ENCODE measurements around the gene PRSS50.

The PRSS50 gene

GRCh38 chr3:46725621-46726314, 8.1 kb upstream of the PRSS50 start:
- DNase-seq, result no peak

DNA sequence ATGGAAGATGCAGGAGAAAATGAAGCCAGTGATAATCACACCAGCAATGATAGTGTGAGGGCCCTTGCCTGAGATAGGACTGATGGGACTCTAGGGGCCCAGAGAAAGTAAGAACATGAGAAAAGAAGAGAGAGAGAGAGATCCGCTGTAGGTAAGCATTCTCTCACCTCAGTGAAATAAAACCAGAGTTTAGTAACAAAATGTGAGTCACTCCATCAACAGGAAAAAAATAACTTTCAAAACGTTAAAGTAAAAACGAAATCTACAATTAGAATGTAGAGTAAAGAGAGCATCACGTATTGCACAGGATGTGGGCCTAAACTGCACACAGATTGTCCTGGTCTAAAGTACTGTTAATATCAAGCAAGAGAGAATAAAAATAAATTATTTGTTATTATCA, 6.8 kb upstream of the PRSS50 start:
- no peak for DNase-seq

DNA sequence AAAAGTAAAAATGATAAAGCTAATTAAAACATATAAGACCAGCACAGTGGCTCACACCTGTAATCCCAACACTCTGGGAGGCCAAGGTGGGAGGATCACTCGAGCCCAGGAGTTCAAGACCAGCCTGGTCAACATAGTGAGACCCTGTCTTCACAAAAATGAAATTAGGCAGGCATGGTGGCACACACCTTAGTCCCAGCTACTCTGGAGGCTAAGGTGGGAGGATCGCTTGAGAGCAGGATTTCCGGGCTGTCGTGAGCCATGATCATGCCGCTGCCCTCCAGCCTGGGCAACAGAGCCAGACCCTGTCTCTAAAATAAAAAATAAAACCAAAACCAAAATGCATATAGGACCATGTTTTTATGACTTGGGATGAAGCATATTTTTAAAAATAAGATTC, 4.8 kb upstream of the PRSS50 start:
- no peak for DNase-seq

DNA sequence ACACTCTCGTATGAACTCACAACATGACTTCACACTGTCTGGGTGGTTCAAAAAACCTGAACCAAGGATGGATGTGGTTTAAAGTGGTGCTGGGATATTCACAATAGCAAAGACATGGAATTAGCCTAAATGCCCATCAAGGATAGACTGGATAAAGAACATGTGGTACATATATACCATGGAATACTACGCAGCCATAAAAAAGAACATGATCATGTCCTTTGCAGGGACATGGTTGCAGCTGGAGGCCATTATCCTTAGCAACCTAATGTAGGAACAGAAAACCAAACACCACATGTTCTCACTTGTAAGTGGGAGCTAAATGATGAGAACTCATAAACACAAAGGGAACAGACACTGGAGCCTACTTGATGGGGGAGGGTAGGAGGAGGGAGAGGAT, 3.3 kb upstream of the PRSS50 start:
- no peak for DNase-seq

DNA sequence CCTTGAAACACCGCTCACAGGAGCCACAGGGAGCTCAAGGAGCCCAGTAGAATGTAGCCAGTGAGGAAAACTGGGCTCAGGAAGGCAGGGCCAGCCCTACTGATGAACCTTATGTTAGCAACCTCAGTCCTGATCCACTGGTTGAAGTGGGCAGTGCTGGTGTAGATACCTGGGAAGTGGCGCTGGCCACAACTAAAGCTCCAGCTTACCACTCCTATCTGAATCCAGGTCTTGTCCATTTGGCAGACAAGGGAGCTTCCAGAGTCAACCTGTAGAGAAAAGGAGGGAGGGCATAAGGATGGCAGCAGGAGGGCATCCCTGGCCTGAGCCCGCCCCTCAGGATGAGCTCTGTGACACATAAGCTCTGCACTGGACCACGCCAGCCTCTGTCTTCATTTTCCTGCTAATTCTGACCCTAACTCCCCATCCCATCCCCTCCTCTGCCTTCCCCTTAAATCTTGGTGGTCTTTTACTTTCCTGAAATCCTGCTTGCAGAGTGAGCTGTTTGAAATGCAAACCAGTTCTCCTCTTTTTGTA, 2.1 kb upstream of the PRSS50 start:
- DNase-seq, result no peak

DNA sequence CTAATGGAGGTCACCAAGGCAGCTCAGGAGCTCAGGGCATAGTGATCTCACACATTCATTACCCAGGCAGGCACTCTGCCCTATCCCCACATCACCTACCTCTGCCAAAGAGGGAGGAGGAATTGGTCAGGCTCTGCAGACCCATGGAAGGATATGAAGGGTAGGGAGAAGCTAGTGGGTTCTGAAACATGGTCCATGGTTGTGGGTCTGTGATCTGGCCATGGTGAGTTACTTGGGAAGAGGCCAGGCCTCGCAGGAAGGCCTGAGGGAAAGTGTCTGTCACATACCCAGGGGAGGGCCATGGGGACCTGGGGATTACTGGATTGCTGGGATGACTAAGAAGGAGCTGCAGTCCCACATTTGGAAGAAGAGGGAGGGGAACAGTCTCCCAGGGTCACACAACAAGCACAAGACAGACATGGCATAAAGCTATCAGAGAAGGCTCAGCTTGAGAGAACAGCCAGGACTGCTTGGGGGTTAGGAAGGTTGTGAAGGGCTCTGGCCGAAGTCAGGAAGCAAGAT, 1.4 kb upstream of the PRSS50 start:
- no peak for DNase-seq

- no peak for DNase-seq
Observed at GRCh38 chr3:46716461-46717441, 918 bp downstream of the PRSS50 start.

DNA sequence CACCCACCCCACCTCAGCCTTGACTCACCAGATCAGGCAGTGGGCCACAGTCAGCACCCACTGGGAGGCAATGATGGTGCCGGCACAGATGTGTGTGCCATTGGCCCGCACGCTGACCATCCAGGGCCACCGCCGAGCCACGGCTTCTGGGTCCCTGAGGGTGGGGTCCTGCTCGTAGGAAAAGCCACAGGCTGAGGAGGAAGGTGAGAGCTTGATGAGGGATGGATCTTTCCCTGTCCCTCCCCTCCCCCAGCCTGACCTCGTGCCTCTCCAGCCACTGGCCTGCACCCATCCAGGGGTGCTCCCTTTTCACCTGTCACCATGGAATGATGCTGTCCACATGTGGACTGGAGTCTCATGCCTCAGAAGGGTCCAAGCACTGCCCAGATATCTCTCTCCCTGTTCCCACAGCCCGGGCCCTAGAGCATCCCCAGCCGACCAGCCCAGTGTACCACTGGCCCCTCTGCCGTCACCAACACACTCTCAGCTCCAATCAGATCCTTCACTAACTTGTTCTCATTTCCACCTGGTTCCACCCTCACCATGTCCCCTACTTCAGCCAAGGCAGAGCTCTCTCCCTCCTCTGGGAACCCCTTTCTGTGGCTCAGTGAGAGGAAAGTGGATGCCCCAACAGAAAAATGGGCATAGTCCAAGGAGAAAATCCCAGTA, 2.0 kb downstream of the PRSS50 start:
- DNase-seq, result no peak

GRCh38 chr3:46714728-46715506, 2.8 kb downstream of the PRSS50 start:
- no peak for DNase-seq

GRCh38 chr3:46713898-46714552, 3.6 kb downstream of the PRSS50 start:
- no peak for DNase-seq

- no peak for DNase-seq
Observed at GRCh38 chr3:46713050-46713897, 4.4 kb downstream of the PRSS50 start.

- DNase-seq, result no peak
Observed at GRCh38 chr3:46712191-46713049, 5.2 kb downstream of the PRSS50 start.

DNA sequence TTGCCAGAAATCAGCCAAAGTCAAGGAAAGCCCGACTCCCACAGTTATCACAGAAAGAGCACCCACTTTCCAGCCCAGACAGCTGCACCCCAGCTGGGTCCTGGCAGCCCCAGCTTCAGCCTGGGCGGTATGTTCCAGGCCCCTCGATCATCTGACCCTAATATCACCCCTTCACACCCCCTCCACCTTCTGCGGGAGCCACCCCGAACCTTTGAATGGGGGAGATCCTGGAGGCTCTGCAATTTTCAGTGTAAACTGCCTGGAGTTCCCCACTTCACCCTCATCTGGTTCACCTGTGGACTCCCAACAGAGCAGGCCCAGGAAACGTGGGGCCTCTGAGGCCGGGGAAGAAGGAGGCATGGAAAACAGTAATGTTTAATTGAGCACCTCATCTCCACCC, 5.9 kb downstream of the PRSS50 start:
- DNase-seq, result no peak

- DNase-seq, result no peak
Observed at GRCh38 chr3:46711305-46711704, 6.4 kb downstream of the PRSS50 start.

DNA sequence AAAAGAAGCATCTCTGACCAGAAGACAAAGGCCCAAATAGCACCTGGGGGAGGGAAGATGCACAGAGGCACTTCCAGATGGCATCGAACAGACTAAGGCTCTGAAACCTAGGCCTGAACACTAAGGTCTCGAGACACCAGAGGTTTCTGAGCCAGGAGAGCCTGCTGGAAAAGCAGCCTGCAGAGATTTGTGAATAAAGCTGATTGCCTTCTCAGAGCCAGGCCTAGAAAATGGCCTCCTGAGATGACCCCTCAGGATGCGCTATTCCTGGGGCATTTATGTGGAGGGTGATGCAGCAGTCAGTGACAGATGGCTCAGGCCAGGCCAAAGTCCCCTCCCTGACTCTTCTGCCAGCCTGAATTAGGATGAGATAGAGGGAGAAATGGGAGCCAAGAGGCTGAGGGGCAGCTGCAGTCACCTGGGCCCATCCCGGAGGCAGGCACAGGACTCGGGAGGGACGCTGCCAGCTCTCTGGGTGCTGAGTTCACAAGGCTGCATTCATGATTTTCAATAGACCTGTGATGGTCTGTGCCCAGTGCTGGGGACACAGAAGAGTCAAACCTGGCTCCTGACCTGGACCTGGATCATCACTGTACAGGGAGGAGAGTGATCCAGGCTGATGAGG, 6.9 kb downstream of the PRSS50 start:
- no peak for DNase-seq

GRCh38 chr3:46710229-46710628, 7.4 kb downstream of the PRSS50 start:
- no peak for DNase-seq

DNA sequence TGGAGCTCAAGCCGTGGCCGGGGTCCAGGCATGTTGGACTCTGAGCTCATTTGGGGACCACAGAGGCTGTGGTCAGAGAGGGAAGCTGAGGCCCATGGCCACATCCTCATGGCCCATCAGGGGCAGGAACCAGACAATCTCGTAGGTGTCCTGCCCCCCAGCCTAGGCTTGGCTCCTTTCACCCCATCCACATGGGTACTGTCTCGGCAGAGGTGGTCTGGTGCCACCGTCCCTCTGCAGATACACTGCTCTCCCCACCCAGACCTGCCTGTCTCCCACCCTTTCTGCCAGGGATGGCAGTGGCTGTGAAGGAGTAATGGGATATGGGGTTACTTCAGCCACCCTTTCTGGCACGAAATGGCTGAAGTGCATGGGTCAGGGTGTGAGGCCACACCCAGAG, 7.9 kb downstream of the PRSS50 start:
- no peak for DNase-seq

DNA sequence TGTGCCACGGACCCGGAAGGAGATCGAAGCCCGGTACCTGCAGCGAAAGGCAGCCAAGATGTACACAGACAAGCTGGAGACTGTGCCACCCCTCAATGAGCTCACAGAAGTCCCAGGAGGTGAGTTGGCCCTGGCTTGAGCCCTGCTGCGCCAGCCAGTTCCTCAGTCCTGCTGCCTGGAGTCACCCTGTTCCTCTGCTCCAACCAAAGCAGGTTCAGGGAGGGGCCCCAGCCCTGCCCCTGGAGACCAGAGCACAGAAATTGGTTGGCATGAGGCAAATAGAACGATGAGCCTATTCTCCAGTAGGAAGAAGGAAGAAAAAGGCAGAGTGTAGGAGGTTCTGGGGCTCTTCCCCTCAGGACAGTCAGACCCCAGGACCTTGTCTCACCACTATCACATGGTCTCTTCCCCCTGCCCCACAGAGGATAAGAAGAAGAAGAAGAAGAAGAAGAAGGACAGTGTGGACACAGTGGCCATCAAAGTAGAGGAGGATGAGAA, 8.5 kb downstream of the PRSS50 start:
- no peak for DNase-seq
